ENCODE results near the gene EHF. TPM values are rescaled to one million over a fixed set of nuclear protein-coding genes. Genes with fewer than 3 reads are reported as not detected.

EHF gene
- total RNA-seq (2021) = 85.7 and 118 TPM in 2 replicates
- Bru-seq, nascent RNA = percentile 96 among the genes with signal in this experiment
- BruChase-seq, experiment 1, labeled RNA remaining after a 2-hour chase = percentile 95 among the genes with signal in this experiment
- percentile 90 among the genes with signal in this experiment for BruChase-seq, experiment 2, labeled RNA remaining after a 6-hour chase
- long read RNA-seq, transcript EHF-202 (8 exons, 2,519 nt) = minor isoform, 18 of 176 reads
- long read RNA-seq, transcript EHF-201 (9 exons, 3,150 nt) = major isoform, 80 of 176 reads
- long read RNA-seq, partial matches to known transcripts = 6 of 176 reads
- long read RNA-seq, other reads (novel, unspliced or antisense) = 70 of 176 reads

DNA sequence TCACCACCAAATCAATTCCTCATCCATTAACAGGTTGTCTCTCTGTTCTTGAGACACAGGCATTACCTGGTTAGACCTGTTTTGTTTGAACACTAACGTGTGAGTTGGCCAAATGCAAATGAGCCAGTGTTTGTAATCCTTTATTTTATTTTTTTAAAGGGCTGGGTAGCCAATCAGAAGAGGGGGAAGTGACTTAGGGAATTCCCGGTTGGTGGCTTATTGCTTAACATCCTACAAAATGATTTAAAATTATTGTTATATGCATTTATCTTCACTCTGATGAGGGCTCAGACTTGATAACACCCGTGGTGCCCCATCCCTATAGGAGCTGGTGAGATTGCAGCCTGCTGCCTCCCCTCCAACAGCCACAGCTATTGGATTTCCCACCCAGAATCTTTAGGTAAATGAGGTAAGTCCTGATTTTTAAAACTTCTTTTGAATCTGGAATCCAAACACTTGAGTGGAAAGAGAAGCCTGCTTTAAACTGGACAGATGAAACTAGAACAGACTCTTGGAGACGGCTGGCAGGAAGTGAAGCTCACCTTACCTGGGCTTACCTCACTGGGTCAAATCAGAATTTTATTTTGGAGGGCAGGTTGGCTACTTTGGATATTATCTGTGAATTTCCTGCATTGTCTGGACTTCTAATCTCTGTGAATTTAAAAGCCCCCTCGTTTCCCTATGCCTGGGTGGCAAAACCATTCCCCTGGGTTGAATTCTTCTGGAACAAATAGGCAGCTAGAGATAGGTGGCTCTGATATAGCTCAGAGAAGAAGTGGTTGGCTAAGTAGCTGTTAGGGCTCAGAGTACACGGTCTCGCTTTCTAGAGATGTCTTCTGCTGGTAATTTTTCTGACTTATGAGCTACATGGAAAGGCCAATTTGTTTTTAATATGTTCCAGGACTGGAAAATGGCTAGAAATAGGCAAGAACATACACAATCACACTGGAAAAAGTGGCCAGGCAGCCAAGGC is at the start of gene EHF:
Gene EHF, plus strand, starts transcription at position 274 of the 973 bp plus-strand sequence. CDS start 21,538 bp downstream, outside the sequence.
- H3K4me3 ChIP-seq = peak within 1 kb of the TSS; percentile 89
- CTCF ChIA-PET = interaction anchor here (0.6 to 1.4 kb wide), 4 partner anchors 19 to 294 kb away, joined by 3 to 14 read pairs (median 4); no protein-coding TSS in a partner anchor
- H3K79me2 ChIP-seq (ENCODE audit: low read depth) = peaks cover 72% of the 10 kb centered on the region
- POLR2A ChIA-PET (ENCODE audit: unreplicated experiment) = interaction anchor here (0.6 to 1.7 kb wide), 12 partner anchors 11 to 1806 kb away, joined by 3 to 22 read pairs (median 4); no protein-coding TSS in a partner anchor
- peaks cover 44% of the 10 kb centered on the region for H3K4me1 ChIP-seq (replicated peaks; ENCODE audit: insufficient read depth)
- H3K9me3 ChIP-seq (ENCODE audit: insufficient read depth, low read depth) = no peaks in the 10 kb centered on the region
- H3K36me3 ChIP-seq (ENCODE audit: low read depth) = peaks cover 34% of the 10 kb centered on the region
- BruUV-seq (replicated peaks) = TSS peak; percentile 68
- TF ChIP-seq EZH2 (IDR thresholded peaks at IDR 0.05; ENCODE audit: low read depth) = no peak
- TF ChIP-seq, protein P1, sequence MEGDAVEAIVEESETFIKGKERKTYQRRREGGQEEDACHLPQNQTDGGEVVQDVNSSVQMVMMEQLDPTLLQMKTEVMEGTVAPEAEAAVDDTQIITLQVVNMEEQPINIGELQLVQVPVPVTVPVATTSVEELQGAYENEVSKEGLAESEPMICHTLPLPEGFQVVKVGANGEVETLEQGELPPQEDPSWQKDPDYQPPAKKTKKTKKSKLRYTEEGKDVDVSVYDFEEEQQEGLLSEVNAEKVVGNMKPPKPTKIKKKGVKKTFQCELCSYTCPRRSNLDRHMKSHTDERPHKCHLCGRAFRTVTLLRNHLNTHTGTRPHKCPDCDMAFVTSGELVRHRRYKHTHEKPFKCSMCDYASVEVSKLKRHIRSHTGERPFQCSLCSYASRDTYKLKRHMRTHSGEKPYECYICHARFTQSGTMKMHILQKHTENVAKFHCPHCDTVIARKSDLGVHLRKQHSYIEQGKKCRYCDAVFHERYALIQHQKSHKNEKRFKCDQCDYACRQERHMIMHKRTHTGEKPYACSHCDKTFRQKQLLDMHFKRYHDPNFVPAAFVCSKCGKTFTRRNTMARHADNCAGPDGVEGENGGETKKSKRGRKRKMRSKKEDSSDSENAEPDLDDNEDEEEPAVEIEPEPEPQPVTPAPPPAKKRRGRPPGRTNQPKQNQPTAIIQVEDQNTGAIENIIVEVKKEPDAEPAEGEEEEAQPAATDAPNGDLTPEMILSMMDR (conservative IDR thresholded peaks at IDR 0.05) = no peak
- H3K27ac ChIP-seq = peak within 1 kb of the TSS; percentile 96
- H3F3A ChIP-seq (ENCODE audit: insufficient read depth, low read depth) = peaks cover 42% of the 10 kb centered on the region
- intact Hi-C loops (cut with micrococcal nuclease; ENCODE audit: unreplicated experiment) = loop anchor here (1.0 to 5.0 kb wide), 8 partner anchors 11 to 269 kb away; no protein-coding TSS in a partner anchor
- H3K27me3 ChIP-seq (ENCODE audit: insufficient read depth, low read depth) = no peaks in the 10 kb centered on the region
- no peaks in the 10 kb centered on the region for H3K9me2 ChIP-seq (ENCODE audit: insufficient read depth)
- H4K20me1 ChIP-seq (ENCODE audit: insufficient read depth) = peaks cover 16% of the 10 kb centered on the region
- H3K4me2 ChIP-seq = peak within 1 kb of the TSS; percentile 97
- DNase-seq = peak; percentile 55 to 99
- H2AFZ ChIP-seq = peak within 1 kb of the TSS; percentile 51; the same call in 1 of the 2 replicates

- H3K27me3 ChIP-seq (ENCODE audit: insufficient read depth, low read depth) = no peaks in the 10 kb centered on the region
- no peak overlapping the region for H2AFZ ChIP-seq
- CTCF ChIA-PET = no interaction called here
- POLR2A ChIA-PET (ENCODE audit: unreplicated experiment) = no interaction called here
- no peaks in the 10 kb centered on the region for H3K9me2 ChIP-seq (ENCODE audit: insufficient read depth)
- H3K4me3 ChIP-seq = no peak overlapping the region
- TF ChIP-seq EZH2 (IDR thresholded peaks at IDR 0.05; ENCODE audit: low read depth) = no peak
- TF ChIP-seq, protein P1 (conservative IDR thresholded peaks at IDR 0.05) = no peak
- H3K27ac ChIP-seq = no peak overlapping the region
- no peaks in the 10 kb centered on the region for H4K20me1 ChIP-seq (ENCODE audit: insufficient read depth)
- peaks cover 26% of the 10 kb centered on the region for H3F3A ChIP-seq (ENCODE audit: insufficient read depth, low read depth)
- no peak overlapping the region for H3K4me2 ChIP-seq
- DNase-seq = no peak
- no TSS peak for BruUV-seq (replicated peaks)
- intact Hi-C loops (cut with micrococcal nuclease; ENCODE audit: unreplicated experiment) = loop anchor here (10.0 kb wide), 1 partner anchor 189 kb away; no protein-coding TSS in a partner anchor
- H3K9me3 ChIP-seq (ENCODE audit: insufficient read depth, low read depth) = no peaks in the 10 kb centered on the region
- H3K36me3 ChIP-seq (ENCODE audit: low read depth) = no peaks in the 10 kb centered on the region
- no peaks in the 10 kb centered on the region for H3K79me2 ChIP-seq (ENCODE audit: low read depth)
- peaks cover 14% of the 10 kb centered on the region for H3K4me1 ChIP-seq (replicated peaks; ENCODE audit: insufficient read depth)
Observed at GRCh38 chr11:34573537-34573936, 47.4 kb upstream of the EHF start.

DNA sequence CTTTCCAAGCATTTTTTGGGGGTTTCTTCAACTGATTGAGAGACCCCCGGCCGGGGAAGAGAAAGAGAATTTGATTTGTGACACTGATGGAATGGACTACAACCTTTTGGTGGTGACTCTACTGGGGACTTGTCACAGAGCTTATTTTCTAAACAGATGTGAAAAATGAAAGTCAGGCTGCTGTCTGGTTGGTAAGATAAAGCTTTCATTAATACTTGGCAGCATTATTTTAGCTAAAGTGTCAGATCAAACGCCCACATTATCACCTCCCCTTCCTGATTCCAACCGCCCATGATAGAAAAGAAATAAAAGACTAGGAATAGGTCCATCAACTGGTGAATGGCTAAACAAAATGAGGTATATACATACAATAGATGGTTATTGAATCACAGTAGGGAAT is 45.6 kb upstream of the EHF start:
- Histone ChIP-seq H2AFZ (no peak overlapping the region), H4K20me1 (ENCODE audit: insufficient read depth) (no peaks in the 10 kb centered on the region), H3K4me3 (no peak overlapping the region), H3K4me1 (replicated peaks; ENCODE audit: insufficient read depth) (peaks cover 9% of the 10 kb centered on the region), H3K27ac (no peak overlapping the region), H3K27me3 (ENCODE audit: insufficient read depth, low read depth) (no peaks in the 10 kb centered on the region), H3K9me3 (ENCODE audit: insufficient read depth, low read depth) (no peaks in the 10 kb centered on the region), H3K36me3 (ENCODE audit: low read depth) (no peaks in the 10 kb centered on the region), H3K9me2 (ENCODE audit: insufficient read depth) (no peaks in the 10 kb centered on the region), H3F3A (ENCODE audit: insufficient read depth, low read depth) (peaks cover 18% of the 10 kb centered on the region), H3K4me2 (no peak overlapping the region), H3K79me2 (ENCODE audit: low read depth) (no peaks in the 10 kb centered on the region)
- TF ChIP-seq, protein P1 (conservative IDR thresholded peaks at IDR 0.05) = no peak
- TF ChIP-seq EZH2 (IDR thresholded peaks at IDR 0.05; ENCODE audit: low read depth) = no peak
- POLR2A ChIA-PET (ENCODE audit: unreplicated experiment) = no interaction called here
- no TSS peak for BruUV-seq (replicated peaks)
- no peak for DNase-seq
- CTCF ChIA-PET = no interaction called here
- intact Hi-C loops (cut with micrococcal nuclease; ENCODE audit: unreplicated experiment) = loop anchor here (10.0 kb wide), 1 partner anchor 190 kb away; no protein-coding TSS in a partner anchor

Data from PC-9 (cell line).